ENCODE measurements around the gene RANBP9. TPM values are rescaled to one million over a fixed set of nuclear protein-coding genes. Genes with fewer than 3 reads are reported as not detected.

The RANBP9 gene
- total RNA-seq, 1 experiment from 2014 or later = 57.4 TPM

DNA sequence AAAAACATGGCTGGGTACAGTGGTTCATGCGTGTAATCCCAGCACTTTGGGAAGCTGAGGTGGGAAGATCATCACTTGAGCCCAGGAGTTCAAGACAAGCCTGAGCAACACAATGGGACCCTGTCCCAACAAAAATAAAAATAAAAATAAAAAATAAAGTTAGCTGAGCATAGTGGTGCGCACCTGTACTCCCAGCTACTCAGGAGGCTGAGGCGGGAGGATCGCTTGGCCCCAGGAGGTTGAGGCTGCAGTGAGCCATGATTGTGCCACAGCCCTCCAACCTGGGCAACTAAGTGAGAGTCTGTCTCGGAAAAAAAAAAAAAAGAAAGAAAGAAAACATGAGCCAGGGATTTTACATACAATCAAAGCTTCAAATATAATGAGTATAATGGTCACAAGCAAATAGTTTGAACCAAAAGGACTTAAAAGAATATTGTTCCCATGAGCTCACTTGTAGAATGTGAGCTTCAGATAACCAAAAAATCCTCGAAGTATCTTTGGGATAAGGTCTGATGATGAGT is 31.1 kb downstream of the RANBP9 start:
- peaks cover 9% of the 10 kb centered on the region for H3K36me3 ChIP-seq (ENCODE audit: insufficient read depth, low read length, poor library complexity, severe bottlenecking)

DNA sequence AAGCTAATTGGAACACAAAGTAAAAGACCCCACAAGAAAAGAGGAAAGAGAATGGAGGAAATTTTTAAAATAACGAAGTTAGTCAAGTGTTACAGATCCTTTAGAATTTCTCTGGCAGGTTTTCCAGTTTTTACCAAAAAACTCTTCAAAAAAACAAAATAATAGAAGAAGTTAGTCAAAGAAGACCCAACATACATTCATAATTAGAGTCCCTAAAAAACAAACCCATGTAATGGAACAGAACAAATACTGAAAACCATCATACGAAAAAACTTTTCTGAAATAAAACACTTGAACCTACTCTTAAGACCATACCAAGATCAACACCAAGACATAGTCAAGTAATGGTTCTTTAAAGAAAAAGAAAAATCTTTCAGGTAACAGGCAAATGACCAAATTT is 31.6 kb downstream of the RANBP9 start:
- Histone ChIP-seq H3K9me3 (ENCODE audit: low read depth, low read length, poor library complexity, severe bottlenecking) (peaks cover 20% of the 10 kb centered on the region), H3K4me3 (ENCODE audit: low read depth, low read length, poor library complexity, severe bottlenecking) (no peak overlapping the region), H3K27me3 (replicated peaks; ENCODE audit: insufficient read depth, low read depth, low read length, poor library complexity) (no peaks in the 10 kb centered on the region), H3K36me3 (ENCODE audit: insufficient read depth, low read length, poor library complexity, severe bottlenecking) (peaks cover 9% of the 10 kb centered on the region), H3K27ac (ENCODE audit: low read depth, low read length, poor library complexity, severe bottlenecking) (no peak overlapping the region), H3K4me1 (ENCODE audit: insufficient read depth, low read length, poor library complexity, severe bottlenecking) (peaks cover 4% of the 10 kb centered on the region)
- intact Hi-C loops (cut with micrococcal nuclease; ENCODE audit: unreplicated experiment) = no loop called here
- no peak for TF ChIP-seq EZH2 (IDR thresholded peaks at IDR 0.05; ENCODE audit: borderline replicate concordance, low read depth, low read length, poor library complexity, severe bottlenecking)
- TF ChIP-seq, protein P1, sequence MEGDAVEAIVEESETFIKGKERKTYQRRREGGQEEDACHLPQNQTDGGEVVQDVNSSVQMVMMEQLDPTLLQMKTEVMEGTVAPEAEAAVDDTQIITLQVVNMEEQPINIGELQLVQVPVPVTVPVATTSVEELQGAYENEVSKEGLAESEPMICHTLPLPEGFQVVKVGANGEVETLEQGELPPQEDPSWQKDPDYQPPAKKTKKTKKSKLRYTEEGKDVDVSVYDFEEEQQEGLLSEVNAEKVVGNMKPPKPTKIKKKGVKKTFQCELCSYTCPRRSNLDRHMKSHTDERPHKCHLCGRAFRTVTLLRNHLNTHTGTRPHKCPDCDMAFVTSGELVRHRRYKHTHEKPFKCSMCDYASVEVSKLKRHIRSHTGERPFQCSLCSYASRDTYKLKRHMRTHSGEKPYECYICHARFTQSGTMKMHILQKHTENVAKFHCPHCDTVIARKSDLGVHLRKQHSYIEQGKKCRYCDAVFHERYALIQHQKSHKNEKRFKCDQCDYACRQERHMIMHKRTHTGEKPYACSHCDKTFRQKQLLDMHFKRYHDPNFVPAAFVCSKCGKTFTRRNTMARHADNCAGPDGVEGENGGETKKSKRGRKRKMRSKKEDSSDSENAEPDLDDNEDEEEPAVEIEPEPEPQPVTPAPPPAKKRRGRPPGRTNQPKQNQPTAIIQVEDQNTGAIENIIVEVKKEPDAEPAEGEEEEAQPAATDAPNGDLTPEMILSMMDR (conservative IDR thresholded peaks at IDR 0.05; ENCODE audit: low read depth, low read length) = no peak
- BruUV-seq (replicated peaks) = no TSS peak
- CTCF ChIA-PET = no interaction called here
- POLR2A ChIA-PET (ENCODE audit: low non-redundant PET) = no interaction called here
- DNase-seq (ENCODE audit: low spot score) = no peak

More for the DNA sequence above, 31.1 kb downstream of the RANBP9 start:
- DNase-seq (ENCODE audit: low spot score) = no peak
- Histone ChIP-seq H3K4me3 (ENCODE audit: low read depth, low read length, poor library complexity, severe bottlenecking) (no peak overlapping the region), H3K27me3 (replicated peaks; ENCODE audit: insufficient read depth, low read depth, low read length, poor library complexity) (no peaks in the 10 kb centered on the region), H3K4me1 (ENCODE audit: insufficient read depth, low read length, poor library complexity, severe bottlenecking) (no peaks in the 10 kb centered on the region), H3K9me3 (ENCODE audit: low read depth, low read length, poor library complexity, severe bottlenecking) (peaks cover 20% of the 10 kb centered on the region), H3K27ac (ENCODE audit: low read depth, low read length, poor library complexity, severe bottlenecking) (no peak overlapping the region)
- CTCF ChIA-PET = no interaction called here
- POLR2A ChIA-PET (ENCODE audit: low non-redundant PET) = no interaction called here
- BruUV-seq (replicated peaks) = no TSS peak
- TF ChIP-seq, protein P1 (conservative IDR thresholded peaks at IDR 0.05; ENCODE audit: low read depth, low read length) = no peak
- no peak for TF ChIP-seq EZH2 (IDR thresholded peaks at IDR 0.05; ENCODE audit: borderline replicate concordance, low read depth, low read length, poor library complexity, severe bottlenecking)
- intact Hi-C loops (cut with micrococcal nuclease; ENCODE audit: unreplicated experiment) = no loop called here

DNA sequence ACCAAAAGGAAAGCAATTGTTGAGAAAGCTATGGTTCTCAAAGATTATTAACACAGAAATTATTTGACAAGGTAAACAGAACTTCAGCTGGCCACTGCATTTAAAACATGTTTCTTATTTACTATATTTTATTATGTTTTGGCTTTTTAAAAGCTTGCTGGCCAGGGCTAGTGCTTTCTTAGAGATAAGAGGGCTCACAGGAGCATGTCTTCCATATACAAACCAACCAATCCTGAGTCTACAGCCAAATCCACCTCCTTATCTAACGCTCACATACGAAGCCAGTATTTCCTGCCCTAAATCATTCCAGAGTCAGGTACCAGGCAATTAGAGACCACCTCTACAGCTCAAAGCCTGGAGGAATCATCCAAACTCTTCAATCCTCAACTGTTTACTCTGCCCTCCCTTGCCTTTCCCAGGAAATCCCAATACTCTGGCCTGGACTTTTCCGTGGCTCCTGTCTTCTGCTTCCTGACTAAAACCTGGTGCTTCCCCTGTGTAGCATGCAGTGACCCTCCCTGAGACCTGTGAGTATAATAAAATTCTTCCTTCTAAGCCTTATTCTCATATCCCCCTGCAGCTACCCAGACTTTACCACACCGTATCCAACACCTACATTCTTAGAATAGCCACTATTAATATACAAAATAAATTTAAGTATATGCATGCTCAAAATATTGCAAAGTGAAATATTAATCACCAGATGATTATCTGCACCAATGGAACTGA is 33.2 kb downstream of the RANBP9 start:
- CTCF ChIA-PET = no interaction called here

More for the DNA sequence above, 33.2 kb downstream of the RANBP9 start:
- no peak overlapping the region for H3K27ac ChIP-seq (ENCODE audit: low read depth, low read length, poor library complexity, severe bottlenecking)
- POLR2A ChIA-PET (ENCODE audit: low non-redundant PET) = no interaction called here
- H3K4me3 ChIP-seq (ENCODE audit: low read depth, low read length, poor library complexity, severe bottlenecking) = no peak overlapping the region
- TF ChIP-seq, protein P1 (conservative IDR thresholded peaks at IDR 0.05; ENCODE audit: low read depth, low read length) = no peak
- no peak for TF ChIP-seq EZH2 (IDR thresholded peaks at IDR 0.05; ENCODE audit: borderline replicate concordance, low read depth, low read length, poor library complexity, severe bottlenecking)
- peaks cover 9% of the 10 kb centered on the region for H3K36me3 ChIP-seq (ENCODE audit: insufficient read depth, low read length, poor library complexity, severe bottlenecking)
- no peak for DNase-seq (ENCODE audit: low spot score)
- H3K9me3 ChIP-seq (ENCODE audit: low read depth, low read length, poor library complexity, severe bottlenecking) = peaks cover 20% of the 10 kb centered on the region
- BruUV-seq (replicated peaks) = no TSS peak
- H3K4me1 ChIP-seq (ENCODE audit: insufficient read depth, low read length, poor library complexity, severe bottlenecking) = peaks cover 4% of the 10 kb centered on the region
- intact Hi-C loops (cut with micrococcal nuclease; ENCODE audit: unreplicated experiment) = no loop called here
- no peaks in the 10 kb centered on the region for H3K27me3 ChIP-seq (replicated peaks; ENCODE audit: insufficient read depth, low read depth, low read length, poor library complexity)
